GM21786 (cell line): ENCODE results near the gene WBP11.
"Not testable (repeated sequence)": the region's sequence is repeated elsewhere in the genome, so short reads cannot be mapped to it uniquely, and the experiment has no call there.

Source experiments
- ATAC-seq: cut with Tn5 transposase; IDR thresholded peaks from one replicate; pipeline ENCODE4 v1.9.1; 2021; ENCODE audit not compliant: unreplicated experiment

Gene WBP11

DNA sequence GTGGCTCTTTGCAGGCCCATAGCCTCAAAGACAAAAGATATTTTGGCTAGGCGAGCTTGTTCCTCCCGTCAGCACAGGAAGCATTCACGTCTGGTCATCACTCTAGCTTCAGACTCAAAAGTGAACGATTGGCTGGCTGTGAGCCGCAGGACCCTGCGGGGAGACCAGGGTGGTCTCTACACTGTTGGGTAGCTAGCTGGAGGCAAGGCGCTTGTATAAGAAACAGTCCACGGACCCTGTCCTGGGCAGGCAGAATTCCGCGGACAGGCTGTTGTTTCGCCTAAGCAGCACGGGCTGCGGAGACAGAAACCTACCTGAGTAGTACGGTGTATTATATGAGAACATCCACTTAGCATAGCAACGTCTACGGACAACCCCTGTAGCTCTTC, 29.6 kb downstream of the WBP11 start:
- ATAC-seq: peak; percentile 5

DNA sequence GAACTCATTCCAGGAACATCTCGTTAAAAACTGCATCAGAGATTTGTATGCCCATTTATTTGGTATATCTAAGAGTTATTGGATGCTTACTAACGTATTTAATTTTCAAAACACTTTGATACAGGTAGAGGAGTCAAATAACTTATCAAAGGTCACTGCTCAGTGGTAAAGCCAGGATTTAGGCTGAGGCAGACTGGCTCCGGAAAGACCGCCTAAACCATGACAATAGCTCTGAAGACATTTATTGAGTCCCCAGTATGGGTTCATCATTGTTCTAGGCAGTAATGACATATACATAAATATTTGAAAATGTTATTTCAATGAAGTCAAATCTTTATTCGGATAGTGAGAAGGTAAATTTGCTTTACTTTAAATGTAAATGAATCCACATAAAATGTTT, 30.3 kb downstream of the WBP11 start:
- ATAC-seq: no peak

DNA sequence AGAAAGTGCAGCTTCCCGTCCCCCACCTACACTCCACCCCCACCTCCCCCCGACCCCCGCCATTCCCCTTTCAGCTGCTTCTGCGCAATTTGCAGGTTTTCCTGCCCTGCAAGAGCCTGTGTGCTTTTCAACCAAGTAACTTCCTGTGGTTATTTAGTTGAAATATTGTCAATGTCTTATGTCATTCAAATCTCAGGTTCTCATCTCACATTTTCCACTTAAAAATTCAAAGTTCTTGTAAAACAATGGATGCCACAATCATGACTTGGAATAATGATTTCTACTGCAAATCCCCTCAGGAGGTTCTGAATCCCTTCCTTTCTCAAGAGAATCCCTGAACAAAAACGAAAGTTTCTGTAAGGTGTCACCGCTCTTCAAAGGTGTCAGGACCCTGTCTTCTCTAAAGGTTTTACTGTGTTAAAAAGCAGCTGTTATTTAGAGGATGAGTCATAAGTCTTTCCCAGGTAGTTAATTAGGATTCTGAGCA, 31.6 kb downstream of the WBP11 start:
- ATAC-seq: no peak

DNA sequence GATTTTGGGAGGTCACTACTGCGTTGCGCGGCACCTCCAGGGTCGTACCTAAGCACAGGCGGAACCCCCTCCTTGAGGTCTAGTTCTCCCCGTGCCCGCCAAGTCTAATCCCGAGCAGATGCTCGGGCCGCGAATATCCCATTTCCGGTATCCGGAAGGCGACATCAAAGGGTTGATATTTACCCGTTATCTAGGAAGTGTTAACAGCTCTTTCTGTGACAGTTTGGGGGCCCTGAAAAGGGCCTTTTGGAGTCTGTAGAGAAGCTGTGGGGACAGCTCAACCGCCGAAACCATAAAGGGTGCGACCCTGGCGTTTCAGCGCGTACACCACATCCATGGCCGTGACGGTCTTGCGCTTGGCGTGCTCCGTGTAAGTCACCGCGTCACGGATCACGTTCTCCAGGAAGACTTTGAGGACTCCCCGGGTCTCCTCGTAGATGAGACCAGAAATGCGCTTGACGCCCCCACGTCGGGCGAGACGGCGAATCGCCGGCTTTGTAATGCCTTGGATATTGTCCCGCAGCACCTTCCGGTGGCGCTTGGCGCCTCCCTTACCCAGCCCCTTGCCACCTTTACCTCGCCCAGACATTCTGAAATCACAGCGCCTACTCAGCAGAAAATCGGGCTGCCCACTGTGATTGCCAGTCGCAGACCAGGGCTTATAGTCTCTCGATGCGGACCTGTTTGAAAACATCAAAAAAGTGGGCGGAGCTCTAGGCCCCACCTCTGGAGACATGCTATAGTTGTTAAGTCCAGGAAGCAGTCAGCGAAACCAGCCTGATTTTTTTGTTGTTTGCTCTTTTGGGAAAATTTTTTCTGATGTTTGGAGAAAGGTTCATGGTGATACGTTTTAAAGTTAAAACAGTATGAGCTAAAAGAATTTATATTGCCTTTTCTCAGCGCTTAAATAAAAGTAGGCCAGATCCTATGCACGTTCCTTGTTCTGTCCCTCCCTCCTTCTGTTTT, 32.5 kb downstream of the WBP11 start:
- ATAC-seq: peak; percentile 23

DNA sequence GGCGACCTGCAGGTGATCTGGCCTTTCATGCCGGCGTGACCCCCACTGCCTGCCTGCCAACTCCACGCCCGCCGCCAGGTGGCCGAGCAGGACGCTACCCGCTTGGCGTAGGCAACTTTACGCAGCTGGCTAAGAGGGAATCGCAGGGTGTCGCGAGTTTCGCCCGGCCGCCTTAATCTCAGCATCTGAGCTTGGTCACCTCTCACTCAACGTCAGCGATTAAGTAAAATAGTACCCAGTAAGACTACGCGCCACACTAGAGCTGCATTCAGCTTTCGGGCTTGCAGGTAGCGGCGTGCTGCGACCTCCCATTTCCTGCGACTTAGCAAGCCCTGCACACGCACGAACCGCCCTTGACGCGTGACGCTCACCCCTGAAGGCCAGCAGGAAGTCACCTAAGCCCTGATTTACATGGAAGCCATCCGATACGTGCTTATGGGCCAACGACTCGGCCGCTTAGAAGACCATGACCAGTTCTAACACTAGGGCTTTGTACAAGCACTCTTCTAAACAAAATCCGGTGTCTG, 33.2 kb downstream of the WBP11 start:
- ATAC-seq: peak; percentile 34

DNA sequence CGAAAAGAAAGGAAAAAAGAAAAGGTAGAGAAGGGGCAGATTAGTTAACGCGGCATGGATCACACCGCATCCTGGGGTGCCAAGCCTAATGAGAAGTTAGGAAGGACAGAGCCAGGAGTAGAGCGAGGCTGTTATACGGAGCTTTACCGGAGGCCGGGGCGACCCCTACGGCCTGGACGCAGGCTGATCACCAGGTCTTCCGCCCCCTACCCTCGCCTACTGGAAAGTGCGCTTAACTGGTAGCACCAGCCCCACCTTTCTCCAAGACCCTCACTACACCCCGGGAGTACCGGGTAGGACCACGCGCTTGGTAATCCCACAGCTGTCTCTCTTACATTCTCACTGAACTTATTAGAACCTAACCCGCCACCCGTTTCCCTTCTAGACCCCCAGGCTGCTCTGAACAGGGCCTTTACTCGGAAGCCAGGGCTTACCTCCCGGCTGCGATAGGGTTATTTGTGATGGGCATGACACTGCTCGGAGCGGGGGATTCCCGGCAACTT, 33.8 kb downstream of the WBP11 start:
- peak; percentile 3 for ATAC-seq

DNA sequence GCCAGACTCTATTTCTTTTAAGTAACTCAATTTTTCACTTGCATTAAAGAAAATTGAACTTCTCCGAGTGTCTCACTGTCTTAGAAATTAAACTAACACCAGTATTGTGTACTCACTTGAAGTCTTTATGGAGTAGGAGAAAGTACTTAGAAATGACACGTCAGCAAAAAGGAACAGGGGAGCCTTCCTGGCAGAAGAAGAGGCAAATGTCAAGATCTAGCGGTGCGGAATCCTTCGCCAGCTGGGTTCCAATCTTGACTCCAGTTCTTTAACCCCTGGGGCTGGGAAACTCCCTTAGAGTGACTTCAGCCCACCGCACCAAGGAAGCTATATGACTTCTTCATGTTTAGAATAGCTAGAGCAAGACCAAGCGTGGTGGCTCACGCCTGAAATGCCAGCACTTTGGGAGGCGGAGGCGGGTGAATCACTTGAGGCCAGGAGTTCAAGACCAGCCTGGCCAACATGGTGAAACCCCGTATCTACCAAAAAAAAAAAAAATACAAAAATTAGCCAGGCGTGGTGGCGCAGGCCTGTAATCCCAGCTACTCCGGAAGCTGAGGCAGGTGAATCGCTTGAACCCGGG, 34.4 kb downstream of the WBP11 start:
- ATAC-seq: no peak

DNA sequence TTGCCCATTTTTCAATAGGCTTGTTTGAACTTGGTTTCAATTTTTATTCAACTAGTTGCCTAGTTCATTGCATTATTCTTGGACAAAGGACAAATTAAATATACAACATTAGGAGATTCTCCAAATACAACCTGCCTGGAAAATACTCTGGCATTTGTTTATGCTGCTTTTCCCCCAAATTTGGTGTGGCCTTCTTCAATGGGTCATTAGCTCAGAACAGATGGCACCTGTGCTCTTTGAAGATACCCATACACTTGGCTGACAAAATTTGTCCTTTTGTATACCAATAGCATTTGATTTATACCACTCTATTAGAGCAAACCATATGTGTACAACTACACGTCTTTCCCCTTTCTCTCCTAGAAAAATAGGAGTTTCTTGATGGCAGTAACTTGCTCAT, 35.7 kb downstream of the WBP11 start:
- no peak for ATAC-seq

DNA sequence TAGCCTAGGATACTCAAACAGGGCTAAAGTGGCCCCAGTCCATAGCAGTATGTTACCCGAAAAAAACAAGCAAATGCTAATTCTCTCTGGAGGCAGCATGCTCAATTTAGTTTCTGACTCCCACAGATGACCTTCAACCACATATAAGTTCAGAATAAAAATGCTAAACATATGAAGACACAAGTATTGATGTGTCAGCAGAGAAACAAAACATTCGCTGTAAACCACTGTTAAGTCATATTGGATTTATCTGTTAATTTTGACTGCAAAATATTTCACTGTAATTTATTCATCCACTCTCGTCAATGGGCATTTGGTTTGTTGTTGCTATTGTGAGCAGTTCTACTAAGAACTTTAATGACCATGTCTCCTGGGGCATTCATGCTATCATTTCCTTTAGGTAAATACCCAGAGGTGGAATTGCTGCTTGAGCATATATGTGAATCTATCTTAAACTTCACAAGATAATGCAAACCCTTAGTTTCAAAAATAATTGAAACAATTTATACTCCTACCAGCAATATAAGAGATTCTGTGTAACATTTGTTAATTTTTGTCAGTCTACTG, 36.5 kb downstream of the WBP11 start:
- no peak for ATAC-seq

DNA sequence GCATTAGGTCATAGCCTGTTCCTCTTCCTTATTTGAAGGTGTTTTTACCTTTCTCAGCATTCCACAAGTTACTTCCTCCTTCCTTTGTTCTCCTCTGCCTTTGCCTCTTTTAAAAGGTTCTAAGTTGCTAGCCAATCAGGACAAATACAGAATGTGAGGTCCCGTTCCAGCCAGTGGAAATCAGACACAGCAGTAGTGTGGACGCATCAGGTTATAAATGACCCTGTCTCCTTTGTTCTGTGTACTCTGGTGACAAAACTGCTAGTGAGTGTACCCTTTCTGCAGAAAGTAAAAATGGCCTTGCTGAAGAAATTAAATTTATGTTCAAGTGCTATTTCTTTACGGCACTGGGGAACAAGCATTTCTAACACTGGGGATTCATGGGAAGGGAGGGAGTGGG, 37.3 kb downstream of the WBP11 start:
- not testable (repeated sequence) for ATAC-seq

DNA sequence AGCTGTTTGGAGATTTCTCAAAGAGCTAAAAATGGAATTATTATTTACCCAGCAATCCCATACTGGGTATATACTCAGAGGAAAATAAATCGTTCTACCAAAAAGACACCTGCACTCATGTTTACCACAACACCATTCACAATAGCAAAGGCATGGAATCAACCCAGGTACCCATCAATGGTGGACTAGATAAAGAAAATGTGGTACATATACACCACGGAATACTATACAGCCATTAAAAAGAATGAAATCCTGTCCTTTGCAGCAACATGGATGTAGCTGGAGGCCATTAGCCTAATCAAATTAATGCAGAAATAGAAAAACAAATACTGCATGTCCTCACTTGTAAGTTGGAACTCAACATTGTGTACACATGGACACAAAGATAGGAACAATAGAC, 37.9 kb downstream of the WBP11 start:
- ATAC-seq: no peak

DNA sequence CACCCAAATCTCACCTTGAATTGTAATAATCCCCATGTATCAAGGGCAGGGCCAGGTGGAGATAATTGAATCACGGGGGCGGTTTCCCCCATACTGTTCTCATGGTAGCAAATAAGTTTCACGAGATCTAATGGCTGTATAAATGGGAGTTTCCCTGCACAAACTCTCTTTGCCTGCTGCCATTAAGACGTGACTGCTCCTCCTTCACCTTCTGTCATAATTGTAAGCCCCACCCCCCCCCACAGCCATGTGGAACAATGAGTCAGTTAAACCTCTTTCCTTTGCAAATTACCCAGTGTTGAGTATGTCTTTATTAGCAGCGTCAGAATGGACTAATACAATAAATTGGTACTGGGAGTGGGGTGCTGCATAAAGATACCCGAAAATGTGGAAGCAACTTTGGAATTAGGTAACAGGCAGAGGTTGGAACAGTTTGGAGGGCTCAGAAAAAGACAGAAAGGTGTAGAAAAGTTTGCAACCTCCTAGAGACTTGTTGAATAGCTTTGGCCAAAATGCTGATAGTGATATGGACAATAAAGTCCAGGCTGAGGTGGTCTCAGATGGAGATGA, 43.5 kb downstream of the WBP11 start:
- not testable (repeated sequence) for ATAC-seq

DNA sequence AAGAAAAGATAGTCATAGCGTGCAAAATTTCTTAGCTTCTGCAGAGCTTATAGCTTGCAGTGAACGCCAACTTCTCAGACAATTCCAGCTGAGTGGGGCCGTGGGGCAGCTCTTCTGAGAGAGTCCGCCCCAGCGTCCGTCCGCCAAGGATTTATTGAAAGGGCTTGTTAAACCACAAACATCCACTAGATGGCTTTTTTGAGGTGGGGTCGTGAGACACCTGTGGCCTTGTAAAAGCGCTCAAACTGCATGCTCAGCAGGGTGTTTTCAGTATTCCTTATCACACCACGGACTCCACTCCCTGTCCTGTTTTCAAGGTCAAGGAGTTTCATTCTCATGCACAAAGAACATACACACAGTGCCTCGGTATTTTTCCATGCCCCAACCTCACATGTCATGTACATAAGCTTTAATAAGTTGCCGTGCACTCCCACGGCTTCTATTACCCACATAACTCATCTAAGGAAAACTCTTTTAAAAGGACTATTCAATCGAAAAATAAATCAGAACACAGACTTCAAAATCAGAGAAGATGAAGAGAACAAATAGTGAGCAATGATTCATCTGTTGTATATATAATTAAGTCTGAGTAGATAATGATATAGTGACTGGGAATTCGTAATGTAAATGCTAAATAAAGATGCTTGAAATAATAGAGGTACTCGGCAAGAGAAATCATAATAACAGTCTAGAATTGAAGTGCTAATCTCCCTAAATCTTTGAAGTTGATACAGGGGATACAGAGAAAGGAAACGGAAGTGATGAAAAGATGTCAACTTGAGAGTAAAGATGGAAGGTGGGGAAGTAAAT, 46.7 kb downstream of the WBP11 start:
- ATAC-seq: no peak

DNA sequence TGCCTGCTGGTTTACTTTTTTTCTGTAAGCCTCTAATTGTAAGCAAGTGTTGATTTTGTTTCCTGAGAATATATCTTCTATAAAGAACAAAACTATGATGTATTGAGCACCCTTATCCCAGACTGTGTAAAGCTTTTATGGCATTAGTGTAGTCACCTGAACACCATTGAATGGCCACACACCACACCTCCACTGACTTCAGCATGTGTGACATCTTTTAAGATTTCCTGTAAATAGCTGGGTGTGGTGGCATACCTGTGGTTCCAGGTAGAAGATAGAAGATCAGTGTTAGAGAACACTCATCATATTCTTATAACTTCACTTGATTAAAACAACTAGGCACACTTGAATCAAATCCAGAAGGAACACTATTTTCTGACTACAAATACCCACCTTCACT, 51.3 kb downstream of the WBP11 start:
- ATAC-seq: no peak

DNA sequence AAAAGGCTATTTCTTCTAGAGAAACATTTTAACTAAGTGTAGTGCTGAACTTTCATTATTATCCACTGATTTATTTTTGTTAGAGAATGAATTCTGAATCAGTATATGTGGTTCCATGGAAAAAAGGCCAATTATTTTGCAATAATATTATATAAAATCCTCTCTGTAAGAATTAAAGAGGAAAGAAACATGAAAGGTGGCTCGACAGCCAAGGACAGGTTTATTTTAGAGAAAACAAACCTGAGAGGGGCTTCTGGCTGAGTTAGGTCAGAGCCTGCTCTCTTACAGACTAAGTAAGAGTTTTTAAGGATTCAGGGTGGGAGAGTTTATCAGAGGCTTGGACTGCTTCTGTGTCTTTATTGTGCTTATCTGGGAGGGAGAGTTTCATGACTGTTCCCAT, 60.2 kb downstream of the WBP11 start:
- ATAC-seq: no peak

DNA sequence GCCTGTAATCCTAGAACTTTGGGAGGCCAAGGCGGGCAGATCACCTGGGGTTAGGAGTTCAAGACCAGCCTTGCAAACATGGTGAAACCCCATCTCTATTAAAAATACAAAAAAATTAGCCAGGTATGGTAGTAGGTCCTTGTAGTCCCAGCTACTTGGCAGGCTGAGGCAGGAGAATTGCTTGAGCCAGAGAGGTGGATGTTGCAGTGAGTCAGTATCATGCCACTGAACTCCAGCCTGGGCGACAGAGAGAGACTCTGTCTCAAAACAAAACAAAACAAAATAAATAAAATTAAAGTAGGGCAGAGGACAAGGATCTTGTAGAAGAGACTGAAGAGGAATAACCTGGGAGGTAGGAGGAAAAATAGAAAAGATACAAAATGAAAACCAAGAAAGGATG, 61.3 kb downstream of the WBP11 start:
- no peak for ATAC-seq

DNA sequence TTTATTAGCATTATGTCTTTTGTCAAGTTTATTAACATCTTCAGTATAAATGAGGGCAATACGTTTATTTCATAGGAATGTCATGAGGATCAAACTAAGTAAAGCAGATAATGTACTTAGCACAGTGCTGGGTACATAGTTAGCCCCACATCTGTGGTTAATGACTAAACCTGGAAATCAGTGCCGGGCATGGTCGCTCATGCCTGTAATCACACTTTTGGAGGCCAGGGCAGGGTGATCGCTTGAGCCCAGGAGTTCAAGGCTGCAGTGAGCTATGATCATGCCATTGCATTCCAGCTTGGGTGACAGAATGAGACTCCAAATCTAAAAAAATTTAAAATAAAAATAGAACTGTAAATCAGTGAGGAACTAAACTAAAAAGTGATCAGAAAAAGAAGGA, 62.1 kb downstream of the WBP11 start:
- no peak for ATAC-seq

DNA sequence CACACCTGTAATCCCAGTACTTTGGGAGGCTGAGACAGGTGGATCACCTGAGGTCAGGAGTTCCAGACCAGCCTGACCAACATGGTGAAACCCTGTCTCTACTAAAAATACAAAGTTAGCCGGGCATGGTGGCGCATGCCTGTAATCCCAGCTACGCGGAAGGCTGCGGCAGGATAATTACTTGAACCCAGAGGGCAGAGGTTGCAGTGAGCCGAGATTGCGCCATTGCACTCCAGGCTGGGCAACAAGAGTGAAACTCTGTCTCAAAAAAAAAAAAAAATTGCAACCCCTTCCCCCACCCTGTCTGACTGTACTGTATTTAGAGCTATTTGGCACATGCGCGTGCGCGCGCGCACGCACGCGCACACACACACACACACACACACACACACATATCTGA, 66.8 kb downstream of the WBP11 start:
- ATAC-seq: not testable (repeated sequence)
